HFF-Myc (cell line): ENCODE measurements around the gene REN.

Source experiments
- DNase-seq: peaks from one replicate; pipeline ENCODE4 v3.0.0-alpha.2; 2011; ENCODE audit warnings: low read depth; ENCODE audit errors: extremely low read depth
- H3K4me3 ChIP-seq: replicated peaks from 2 replicates; pipeline ENCODE4 v1.5.1; 2011; ENCODE audit warnings: low read depth, mild to moderate bottlenecking, control low read depth, low read length
- TF ChIP-seq, protein P1 (sequence below): IDR thresholded peaks from 2 replicates; pipeline ENCODE4 v1.5.1; 2012; ENCODE audit warnings: mild to moderate bottlenecking, low read depth, low read length, control low read depth; ENCODE audit errors: missing control alignments

Gene REN

DNA sequence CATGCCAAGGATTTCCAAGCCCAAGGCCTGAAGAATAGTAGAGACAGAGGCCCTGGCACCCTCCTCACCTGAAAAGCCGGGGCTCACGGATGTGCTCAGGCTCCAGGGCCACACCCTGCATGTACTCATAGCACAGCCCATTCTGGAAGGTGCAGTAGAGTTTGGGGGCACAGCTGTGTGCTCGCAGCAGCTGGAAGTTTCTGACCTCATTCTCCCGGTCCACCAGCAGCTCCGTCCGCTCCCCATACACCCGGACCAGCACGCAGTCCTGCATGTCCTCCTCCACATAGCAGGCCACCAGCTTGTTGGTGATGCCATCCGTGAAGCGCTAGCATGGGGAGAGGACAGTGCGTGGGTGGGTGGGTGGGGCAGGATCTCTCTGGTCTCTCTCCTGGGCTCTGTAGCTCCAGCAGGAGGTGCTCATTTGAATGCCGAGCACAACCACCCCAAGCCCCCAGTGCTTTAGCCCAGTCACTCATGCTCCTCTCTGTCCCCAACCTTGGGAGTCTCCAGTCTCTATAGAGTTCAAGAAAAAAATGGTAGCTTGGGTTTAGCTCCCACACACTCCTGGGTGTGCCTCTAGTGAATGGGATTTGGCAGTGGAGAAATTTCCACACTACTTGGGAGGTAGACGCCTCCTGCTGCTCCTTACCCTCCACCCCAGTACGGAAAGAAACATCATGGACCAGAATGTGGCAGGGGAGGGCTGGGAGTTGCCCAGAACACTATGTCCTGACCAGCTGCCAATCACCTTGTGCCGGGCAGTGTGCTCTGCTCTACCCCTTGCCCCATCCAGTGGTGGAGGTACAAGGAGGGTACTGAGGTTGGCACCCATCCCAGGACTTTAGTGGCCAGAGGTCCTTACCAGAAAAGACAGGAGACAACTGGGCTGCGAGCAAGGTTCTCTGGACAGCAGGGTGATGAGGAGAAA lies 16.2 kb downstream of the REN start:
- DNase-seq, result no peak
- H3K4me3 ChIP-seq, result no peak overlapping the region
- TF ChIP-seq, protein P1, sequence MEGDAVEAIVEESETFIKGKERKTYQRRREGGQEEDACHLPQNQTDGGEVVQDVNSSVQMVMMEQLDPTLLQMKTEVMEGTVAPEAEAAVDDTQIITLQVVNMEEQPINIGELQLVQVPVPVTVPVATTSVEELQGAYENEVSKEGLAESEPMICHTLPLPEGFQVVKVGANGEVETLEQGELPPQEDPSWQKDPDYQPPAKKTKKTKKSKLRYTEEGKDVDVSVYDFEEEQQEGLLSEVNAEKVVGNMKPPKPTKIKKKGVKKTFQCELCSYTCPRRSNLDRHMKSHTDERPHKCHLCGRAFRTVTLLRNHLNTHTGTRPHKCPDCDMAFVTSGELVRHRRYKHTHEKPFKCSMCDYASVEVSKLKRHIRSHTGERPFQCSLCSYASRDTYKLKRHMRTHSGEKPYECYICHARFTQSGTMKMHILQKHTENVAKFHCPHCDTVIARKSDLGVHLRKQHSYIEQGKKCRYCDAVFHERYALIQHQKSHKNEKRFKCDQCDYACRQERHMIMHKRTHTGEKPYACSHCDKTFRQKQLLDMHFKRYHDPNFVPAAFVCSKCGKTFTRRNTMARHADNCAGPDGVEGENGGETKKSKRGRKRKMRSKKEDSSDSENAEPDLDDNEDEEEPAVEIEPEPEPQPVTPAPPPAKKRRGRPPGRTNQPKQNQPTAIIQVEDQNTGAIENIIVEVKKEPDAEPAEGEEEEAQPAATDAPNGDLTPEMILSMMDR, result no peak

DNA sequence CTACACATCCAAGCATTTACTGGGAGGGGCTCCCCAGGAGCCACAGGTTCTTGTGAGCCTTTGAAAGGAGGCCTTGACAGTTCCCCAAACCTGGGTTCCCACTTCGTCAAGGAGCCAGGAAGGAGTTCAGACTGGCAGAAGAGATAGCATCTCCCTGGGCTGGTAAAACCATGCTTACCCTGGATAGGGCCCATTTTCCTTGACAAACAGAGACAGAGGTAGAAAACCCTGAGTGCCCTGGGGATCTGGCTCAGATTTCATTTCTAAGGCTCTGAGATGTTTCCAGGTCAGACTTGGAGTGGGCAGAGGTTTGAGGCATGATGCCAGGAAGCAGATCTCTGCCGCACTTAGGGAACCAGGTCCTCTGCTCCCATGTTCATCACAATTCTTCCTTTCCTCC lies 17.0 kb downstream of the REN start:
- DNase-seq, result no peak
- TF ChIP-seq, protein P1, result no peak
- H3K4me3 ChIP-seq, result no peak overlapping the region

DNA sequence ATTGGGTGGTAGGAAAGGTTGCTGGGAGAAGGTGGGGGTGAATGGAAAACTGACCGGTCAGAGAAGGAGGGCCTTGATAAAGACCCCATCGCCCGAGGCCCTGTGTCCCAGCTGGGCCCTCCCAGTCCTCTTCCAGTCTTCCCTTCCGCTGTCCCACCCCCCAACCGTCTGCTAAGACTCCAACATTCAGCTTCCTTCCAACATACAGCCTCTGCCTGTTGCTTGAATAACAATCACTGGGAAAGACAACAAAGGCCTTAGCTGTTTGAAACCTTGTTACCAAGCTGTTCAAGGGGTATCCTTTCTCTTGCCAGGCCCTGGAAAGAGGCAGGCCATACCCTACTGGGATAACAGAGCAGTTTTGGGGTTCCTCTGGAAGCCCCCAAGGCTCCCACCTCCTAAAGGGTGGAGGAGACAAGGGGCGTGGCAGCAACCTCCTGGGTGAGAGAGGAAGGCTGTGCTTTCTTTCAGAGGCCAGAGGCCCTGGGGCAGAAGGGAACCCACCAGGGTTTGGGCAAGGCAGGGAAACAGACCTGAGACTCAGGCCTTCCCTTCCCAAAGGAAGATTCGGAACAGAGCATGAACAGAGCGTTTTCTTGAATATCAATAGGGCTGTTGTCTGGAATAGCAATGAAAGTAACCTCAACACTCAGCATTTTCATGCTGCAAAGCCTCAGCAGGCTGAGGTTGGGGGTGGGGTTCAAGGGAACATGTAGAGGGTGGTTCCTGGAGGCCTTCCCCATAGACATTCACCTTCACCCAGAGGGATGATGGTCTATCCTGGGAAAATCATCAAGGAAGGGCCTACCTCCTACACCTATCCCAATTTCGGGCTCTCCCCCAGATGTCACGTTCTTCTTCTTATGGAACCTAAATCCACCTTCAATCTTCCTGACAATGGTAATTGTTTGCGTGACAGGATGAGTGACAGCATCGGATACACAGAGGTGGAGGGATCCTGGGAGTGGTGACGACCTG lies 18.4 kb downstream of the REN start:
- no peak overlapping the region for H3K4me3 ChIP-seq
- no peak for DNase-seq
- TF ChIP-seq, protein P1, result no peak

DNA sequence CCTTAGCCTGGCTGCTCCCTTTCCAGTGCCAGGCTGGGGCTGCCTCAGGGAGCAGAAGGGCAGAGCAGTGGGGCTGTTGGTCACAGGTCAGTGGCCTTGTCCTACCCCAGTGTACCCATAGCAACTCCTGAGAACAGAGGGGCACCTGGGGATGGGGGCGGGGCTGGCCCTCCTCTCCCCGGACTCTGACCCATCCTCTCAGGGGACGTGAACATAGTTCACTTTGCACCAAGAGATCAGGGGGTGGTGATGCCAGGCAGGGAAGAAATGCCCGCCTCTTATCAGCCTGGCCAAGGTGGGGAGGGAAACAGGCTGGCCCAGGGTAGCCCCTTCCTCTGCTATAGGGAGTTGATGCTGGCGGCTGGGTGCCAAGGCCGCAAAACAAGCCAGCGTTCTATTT lies 19.2 kb downstream of the REN start:
- H3K4me3 ChIP-seq, result no peak overlapping the region
- TF ChIP-seq, protein P1, result no peak
- DNase-seq, result no peak

DNA sequence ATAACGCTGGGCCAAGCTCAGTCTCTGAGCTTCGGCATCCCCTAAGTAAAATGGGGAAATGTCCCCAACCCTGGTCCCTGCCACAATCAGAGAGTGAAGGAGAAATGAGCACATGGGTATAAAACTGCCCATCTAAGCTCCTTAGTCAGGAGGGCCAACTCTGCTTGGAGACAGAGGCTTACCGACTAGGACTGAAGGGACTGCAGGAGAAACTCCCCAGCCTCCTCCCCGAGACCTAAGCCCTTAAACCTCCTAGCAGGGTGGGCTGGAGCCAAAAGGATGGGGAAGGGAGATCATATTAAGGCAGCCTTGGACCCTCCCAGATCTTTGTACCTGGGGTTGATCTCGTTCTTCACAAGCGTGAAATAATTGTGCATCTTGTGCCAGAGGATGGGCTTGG lies 19.8 kb downstream of the REN start:
- DNase-seq, result no peak
- TF ChIP-seq, protein P1, result no peak
- no peak overlapping the region for H3K4me3 ChIP-seq

DNA sequence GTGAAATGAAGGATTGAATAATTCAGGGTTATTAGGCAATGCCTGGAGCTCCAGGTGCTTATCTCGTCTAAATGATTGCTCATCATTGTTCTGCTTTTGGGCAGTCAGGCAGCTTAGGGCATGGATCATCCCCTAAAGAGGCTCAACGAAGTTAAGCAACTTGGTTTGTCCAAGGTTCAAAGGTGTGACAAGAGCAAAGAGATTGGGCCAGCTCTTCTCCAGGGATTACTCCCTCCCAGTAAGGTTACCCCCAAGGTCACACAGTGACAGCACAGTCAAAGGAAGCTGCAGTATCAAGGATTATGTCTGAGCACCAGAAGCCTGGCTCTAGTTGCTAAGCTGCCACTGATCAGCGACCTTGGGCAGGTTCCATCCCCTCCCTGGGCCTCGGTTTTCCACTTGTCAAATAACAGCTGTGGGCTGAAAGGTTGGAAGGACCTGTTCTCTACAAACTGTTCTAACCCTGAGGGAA lies 21.1 kb downstream of the REN start:
- H3K4me3 ChIP-seq, result no peak overlapping the region
- DNase-seq, result no peak
- TF ChIP-seq, protein P1, result no peak
